ENCODE measurements around the gene C17orf107.
"Not testable (repeated sequence)": the region's sequence is repeated elsewhere in the genome, so short reads cannot be mapped to it uniquely, and the experiment has no call there.

C17orf107 gene

DNA sequence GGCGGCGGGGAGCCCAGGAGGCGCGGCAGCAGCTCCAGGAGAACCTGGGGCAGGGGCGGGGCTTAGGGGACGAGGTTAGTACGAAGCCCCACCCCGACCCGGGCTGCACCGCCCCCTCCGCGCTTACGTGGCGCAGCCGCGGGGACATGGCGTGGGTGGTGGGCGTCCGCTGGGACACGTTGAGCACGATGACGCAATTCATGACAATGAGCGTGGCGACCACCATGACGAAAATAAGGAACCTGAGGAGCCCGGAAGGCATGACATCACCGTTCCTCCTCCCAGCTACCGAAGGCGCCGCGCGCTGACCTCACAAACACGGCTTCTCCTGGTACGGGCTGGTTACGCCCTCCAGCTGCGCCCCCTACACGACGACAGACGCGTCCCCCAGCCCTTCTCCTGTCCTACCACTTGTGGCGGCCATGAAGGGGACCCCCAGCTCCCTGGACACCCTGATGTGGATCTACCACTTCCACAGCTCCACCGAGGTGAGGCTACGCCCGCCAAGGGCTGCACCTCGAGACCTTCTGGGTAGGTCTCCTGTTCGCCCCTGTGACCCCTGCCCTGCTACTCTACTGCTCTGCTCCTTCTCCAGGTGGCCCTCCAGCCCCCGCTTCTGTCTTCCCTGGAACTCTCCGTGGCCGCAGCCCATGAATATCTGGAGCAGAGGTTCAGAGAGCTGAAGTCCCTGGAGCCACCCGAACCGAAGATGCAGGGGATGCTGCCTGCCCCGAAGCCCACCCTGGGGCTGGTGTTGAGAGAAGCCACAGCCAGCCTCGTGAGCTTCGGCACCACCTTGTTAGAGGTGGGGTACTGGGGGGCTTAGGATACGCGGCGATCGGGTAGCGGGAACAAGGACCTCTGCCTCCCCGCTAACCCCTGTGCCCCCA is at the start of gene C17orf107:
TSS of gene C17orf107 (plus strand) at position 196 of the 890 bp plus-strand sequence. CDS start at position 423, 227 bp downstream.
- DNase-seq, result no peak

DNA sequence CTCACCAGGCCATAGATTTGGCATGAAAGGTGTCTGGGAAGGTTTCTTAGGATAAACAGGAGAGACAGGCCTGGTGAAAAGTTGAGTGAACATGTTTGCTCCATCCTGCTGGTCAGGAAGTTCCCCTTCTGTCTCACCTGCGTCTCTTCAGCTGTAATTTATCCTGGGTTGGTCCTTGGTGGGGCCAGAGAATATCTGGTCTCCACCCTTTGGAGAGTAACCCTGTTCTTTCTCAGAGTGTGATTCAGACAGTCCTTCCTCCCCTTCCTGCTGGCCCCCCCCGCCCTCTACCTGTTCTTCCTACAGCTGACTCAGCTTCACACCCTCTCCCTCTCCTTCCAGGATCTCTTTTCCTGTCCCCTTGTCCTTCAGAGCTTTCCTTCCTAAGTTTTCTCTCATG is 49.1 kb upstream of the C17orf107 start:
- no peak for DNase-seq

DNA sequence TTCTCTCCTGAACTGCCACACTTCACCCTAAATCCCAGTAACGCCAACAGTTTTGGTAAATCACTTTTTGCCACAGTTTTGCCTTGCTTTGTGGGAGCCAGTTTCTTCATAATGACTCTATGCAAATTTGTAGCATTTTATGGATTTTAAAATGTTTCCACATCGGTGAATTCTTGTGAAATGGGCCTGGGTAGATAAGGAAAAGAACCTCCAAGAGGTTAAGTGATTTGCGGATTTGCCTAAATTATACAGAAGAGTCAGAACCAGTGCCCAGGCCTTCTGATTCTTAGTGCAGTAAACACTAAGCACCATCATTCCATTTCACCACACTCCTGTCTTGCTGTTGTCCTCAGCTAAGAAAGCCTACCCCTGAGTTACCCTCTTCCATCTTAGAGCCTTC is 48.3 kb upstream of the C17orf107 start:
- no peak for DNase-seq

DNA sequence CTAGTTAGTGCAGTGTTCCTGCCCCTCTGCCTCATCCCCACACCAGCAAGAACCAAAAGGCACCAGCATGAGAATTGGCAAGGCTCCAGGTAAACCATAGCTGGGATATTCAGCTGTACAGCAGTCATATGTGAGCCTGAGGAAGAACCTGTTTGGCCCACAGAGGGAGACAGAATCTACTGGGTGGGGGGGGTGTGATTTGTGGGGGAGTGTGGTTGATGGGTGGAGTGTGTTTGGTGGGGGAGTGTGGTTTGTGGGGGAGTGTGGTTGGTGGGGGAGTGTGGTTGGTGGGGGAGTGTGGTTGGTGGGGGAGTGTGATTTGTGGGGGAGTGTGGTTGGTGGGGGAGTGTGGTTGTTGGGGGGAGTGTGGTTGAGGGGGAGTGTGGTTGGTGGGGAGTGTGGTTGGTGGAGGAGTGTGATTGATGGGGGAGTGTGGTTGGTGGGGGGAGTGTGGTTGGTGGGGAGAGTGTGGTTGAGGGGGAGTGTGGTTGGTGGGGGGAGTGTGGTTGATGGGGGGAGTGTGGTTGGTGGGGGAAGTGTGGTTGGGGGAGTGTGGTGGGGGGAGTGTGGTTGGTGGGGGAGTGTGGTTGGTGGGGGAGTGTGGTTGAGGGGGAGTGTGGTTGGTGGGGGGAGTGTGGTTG is 46.6 kb upstream of the C17orf107 start:
- DNase-seq, result peak; percentile 33

DNA sequence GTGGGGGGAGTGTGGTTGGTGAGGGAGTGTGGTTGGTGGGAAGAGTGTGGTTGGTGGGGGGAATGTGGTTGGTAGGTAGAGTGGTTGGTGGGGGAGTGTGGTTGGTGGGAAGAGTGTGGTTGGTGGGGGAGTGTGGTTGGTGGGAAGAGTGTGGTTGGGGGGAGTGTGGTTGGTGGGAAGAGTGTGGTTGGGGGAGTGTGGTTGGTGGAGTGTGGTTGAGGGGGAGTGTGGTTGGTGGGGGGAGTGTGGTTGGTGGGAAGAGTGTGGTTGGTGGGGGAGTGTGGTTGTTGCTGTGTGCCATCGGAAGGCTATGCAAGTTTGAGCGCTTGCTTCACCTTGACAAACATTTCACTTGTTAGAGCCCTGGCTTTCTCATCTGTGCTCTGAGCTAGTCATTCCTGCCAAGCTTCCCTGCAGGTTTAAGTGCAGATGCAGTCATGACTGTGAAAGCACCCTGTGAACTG is 46.1 kb upstream of the C17orf107 start:
- peak; percentile 17 for DNase-seq

DNA sequence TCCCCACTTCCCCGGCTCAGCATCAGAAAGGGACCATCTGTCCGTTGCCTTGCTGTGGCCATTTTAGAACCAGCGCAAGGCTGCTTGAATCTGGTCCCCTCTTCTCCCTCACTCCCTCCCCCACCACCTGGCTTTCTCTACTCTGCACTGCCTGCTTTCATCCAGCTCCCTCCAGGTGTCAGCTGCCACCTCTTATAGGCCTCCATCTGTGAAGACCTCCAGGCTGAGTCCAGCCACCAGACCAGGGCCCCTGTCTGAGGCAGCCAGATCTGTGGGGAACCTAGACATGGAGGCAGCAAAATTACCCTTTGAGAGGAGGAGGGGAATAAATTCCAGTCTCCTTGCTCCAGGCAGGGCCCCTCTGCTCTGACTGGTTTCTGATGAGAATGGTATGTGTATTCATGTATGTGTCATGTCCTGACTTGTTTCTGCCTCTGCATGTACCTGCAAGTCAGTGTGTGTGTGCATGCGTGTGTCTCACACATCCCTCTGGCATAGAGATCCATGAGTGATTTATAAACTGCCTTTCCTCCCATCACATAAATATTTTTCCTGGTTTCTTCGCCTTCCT is 45.1 kb upstream of the C17orf107 start:
- DNase-seq, result peak; percentile 33

DNA sequence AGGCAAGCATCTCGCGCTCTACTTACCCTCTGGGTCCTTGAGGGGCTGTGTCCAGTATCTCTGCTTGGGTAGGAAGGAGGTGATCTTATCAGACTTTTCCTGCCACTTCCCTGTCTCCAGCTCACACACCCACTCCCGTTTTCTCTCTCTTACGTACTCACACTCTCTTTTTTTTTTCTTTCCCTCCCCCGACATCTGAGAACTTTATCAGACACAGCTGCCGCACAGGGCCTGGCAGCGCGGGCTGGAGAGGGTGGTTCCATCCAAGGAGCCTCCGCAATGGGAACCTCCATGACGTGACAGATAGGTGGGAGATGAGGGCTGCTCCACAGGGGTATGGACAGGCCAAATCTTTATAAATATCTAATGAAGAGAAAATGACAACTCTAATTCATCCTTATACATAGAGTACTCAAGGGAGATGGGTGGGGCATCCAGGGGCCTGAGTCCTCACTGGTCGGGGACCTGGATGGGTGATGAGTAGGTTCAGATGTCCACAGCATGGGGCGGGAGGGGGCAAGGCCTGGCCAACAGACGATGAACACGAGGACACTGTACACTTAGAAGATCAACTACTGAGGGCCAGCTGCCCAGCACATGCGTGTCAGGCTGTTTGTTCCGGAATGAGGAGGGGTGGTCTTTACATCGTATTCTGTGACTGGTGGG is 42.9 kb upstream of the C17orf107 start:
- no peak for DNase-seq

DNA sequence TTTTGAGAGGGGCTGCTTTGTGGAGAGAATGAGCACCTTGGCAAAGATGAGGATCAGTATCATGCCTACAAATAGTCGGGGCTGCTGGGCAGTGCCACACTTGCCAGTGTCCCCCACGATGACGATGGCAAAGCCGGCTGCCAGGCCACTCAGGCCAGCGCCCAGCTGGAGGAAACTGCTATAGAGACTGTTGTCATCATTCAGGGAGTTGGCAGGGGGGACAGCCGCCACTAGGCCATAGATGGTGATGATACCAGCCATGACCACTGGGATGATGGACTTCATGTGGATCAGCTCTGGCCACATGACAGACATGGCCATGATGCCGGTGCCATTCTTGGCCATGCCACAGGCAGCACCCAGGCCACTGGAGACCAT is 42.4 kb upstream of the C17orf107 start:
- no peak for DNase-seq

DNA sequence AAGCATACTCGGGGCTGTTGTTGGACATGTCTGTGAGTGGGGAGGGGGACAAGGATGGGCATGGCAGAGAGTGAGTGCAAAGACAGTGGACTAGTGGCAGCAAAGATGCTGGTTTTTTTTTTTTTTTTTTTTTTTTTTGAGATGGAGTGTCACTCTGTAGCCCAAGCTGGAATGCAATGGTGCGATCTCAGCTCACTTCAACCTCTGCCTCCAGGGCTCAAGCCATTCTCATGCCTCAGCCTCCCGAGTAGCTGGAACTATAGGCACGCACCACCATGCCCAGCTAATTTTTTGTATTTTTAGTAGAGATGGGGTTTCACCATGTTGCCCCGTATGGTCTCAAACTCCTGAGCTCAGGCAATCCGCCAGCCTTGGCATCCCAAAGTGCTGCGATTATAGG is 42.0 kb upstream of the C17orf107 start:
- DNase-seq, result not testable (repeated sequence)

DNA sequence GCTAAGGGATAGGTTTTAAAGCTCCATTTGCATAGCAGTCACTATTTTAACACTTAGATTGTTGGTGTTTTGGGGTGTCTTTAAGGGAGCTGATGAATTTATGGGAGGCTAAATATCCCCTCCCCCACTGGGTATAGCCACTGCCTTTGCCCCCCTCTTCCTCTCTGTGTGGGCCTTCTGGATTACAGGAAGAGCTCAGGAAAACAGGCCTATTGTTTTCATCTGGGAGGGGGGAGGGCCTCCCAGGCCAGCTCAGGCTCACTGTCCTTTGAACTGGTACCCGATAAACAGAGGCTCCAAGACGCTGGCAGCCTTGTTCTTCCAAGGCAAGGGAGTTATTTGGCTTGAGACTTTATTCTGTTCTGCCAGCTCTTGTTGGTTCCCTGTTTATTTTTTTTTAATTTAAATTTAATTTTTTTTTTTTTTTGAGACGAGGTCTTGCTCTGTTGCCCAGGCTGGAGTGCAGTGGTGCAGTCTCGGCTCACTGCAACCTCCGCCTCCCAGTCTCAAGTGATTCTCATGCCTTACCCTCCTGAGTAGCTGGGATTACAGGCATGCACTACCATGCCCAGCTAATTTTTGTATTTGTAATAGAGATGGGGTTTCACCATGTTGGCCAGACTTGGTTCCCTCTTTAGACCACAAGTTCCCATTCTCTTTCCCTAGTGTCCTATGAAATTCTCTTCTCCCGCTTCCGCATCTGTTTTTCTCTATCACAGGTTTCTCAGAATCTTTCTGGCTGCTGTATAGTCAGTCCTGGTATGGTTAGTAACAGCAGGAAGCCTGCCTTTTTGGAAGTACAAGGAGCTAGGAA is 41.1 kb upstream of the C17orf107 start:
- no peak for DNase-seq

DNA sequence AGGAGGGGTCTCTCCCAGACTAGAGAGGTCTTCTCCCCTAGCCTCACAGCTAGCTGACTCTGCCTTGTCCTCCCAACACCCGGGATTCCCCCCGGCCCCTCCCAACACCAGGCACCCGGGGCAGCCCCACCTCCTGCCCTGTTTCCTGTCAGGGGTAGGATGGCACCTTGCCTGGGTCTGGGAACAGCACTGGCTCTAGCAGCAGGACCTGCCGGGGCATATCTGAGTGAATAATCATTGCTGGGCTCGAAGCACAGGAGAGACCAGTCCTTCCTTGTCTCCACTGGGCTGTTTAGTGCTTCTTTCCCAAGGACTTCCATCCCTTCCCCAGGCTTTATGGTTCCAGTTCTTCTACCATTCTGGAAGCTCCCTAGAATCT is 40.5 kb upstream of the C17orf107 start:
- no peak for DNase-seq

DNA sequence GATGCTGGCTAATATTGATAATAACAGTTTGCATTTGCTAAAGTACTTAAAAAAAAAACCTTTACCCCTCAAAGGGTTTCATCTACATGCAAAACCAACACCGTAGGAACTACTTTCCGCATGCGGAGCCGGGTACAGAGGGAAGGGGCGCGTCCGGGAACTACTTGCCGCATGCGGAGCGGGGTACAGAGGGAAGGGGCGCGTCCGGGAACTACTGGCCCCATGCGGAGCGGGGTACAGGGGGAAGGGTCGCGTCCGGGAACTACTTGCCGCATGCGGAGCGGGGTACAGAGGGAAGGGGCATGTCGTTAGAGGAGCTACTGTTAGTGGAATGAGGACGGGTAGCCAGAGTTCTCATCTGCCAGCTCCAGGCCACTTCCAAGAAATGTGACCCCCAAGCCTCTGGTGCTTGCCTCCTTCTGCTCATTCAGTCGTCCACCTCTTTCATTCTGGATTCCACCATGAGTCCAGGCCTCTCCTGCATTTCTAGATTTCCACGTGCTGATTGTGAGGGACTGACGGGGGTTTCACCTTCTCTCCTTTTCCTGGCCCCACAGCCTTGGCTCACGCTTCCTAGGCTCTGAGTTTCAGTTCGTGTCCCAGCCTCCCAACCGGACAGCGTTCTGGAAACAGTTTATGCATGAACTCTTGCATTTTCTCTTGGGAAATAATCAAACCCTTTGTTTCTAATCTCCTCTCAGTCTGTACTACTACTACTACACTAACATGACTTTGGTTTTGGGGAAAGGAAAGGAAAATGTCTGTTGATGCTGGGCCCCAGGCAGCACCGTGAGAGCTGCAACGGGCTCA is 39.3 kb upstream of the C17orf107 start:
- no peak for DNase-seq

DNA sequence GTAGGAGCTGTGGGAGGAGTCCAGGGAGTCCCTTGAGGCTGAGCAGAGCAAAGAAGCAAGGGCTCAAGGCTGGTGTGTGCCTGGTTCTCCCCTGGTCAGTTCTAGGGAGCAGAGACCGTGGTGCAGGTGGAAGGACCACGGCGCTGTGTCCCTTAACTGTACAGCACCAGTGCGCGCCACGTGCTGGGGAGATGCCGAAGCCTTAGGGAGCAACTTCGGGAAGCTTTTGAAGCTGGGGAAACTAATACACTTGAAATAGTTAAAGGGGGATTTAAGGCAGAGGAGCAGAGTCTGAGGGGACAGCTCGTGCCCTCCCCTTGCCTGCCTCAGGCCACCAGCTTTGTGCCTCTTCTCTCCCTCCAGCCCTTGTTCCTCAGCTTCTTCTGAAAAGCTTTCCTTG is 38.7 kb upstream of the C17orf107 start:
- DNase-seq, result no peak

DNA sequence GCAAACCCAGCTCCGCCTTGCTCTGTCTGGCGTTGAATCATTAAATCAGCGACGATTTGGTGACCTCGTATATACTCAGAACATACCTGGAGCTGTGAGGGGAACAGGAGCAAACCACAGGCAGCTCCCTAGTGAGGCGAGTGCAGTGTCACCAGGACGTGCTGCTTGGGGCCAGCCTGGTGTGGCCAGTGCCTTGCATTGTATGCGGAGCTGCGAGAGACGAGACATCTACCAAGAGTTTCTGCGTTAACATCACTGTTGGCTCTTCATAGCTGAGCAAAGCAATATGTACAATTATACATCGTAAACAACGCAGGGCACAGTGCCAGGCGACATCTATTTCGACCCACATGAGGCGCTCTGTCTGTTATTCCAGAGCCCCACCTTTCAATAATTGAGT is 38.3 kb upstream of the C17orf107 start:
- no peak for DNase-seq

DNA sequence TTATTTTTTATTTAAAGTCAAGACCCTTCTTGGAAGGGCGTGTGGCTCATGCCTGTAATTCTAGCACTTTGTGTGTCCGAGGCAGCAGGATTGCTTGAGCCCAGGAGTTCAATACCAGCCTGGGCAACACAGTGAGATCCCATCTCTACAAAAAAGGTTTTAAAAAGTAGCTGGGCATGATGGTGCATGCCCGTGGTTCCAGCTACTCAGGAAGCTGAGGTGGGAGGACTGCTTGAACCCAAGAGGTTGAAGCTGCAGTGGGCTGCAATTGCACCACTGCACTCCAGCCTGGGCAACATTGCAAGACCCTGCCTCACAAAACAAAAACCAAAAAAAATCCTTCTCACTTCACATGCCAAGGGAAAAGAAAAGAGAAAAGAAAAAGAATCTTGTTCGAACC is 36.6 kb upstream of the C17orf107 start:
- DNase-seq, result no peak

DNA sequence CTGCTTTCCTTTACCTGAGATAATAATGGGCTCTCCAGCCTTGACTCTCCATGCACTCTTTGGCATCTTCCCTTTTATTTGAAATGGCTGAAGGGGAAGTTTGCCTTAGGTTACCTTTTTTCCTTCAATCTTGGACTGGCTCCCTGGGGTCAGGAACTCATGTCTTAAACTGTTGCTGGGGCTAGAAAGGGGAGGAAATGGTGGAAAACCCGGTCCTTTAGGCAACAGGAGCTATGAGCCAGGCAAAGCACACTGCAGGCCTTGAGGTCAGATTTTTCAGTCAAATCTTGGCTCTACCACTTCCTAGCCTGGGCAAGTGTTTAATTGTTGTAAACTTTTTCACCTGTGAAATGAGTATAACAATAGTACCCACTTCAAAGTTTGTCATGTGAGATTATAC is 36.0 kb upstream of the C17orf107 start:
- DNase-seq, result no peak

DNA sequence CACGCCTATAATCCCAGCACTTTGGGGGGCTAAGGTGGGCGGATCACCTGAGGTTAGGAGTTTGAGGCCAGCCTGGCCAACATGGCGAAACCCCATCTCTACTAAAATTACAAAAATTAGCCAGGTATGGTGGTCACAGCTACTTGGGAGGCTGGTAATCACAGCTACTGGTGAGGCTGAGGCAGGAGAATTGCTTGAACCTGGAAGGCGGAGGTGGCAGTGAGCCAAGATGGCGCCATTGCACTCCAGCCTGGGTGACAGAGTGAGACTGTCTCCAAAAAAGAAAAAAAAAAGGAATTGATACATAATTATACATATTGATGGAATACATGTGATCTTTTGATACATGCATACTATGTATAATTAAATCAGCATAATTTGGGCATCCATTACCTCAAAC is 31.8 kb upstream of the C17orf107 start:
- not testable (repeated sequence) for DNase-seq

DNA sequence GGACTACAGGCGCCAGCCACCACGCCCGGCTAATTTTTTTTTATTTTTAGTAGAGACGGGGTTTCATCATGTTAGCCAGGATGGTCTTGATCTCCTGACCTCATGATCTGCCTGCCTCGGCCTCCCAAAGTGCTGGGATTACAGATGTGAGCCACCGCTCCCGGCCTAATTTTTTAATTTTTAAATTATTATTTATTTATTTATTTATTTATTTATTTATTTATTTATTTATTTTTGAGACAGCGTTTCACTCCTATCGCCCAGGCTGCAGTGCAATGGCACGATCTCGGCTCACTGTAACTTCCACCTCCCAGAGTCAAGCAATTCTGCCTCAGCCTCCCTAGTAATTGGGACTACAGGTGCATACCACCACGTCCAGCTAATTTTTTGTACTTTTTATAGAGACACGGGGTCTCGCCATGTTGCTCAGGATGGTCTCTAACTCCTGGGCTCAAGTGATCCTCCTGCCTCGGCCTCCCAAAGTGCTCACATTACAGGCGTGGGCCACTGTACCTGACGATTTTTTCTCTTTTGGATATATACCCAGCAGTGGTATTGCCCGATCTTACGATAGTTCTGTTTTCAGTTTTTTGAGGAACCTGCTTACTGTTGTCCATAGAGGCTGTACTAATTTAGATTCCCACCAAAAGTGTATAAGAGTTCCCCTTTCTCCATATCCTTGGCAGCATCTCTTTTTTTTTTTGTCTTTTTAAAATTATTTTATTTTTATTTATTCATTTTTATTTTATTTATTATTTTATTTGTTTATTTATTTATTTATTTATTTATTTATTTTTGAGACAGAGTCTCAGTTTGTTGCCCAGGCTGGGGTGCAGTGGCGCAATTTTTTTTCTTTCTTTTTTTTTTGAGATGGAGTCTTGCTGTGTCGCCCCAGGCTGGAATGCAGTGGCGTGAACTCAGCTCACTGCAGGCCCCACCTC is 30.0 kb upstream of the C17orf107 start:
- not testable (repeated sequence) for DNase-seq

DNA sequence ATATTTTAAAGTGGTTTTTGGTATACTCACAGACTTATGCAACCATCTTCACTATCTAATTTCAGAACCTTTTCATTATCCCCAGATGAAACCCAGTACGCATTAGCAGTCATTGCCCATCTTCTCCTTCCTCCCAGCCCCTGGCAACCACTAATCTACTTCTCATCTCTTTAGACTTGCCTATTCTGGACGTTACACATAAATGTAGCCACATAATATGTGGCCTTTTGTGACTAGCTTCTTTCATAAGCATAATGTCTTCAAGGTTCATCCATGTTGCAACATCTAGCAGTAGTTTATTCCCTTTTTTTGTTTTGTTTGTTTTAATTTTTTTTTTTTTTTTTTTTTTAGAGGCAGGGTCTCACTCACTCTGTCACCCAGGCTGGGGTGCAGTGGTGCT is 28.5 kb upstream of the C17orf107 start:
- no peak for DNase-seq

DNA sequence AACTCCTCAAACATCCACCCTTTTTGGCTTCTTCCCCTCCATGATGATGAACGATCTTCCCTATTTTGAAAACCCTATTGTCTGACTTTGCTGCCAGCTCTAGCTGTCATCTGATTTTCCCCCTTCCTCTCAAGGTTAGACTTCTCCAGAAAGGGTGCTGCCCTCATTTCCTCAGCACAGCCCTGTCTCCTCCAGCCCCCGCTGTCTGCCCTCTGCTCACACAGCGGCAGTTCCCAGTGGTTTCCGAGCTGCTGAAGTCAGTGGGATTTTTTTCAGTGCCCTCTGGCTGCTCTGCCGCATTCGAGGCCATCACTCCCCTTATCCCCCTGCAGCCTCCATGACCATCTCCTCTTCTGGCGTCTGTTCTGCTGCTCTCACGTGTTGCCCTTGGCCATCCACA is 26.6 kb upstream of the C17orf107 start:
- DNase-seq, result no peak

DNA sequence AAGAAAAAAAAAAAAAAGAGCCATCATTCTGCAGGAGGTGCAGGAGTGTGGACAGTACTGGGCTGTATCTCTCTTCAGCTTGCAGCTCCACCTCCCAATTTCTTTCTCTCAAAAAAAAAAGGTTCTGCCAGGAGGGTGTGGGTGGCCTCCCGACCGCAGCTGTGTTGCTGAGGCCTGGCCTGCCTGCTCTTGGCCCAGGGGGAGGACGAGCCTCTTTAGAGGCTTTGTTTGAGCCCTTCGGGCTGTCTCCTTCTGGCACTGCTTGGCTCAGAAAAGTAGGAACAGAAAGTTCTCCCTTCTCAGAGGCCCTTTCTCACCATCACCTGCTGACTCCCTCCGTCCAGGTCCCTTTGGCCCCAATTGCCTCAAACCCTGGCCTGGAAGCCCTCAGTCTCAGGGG is 22.2 kb upstream of the C17orf107 start:
- no peak for DNase-seq
